ENCODE data around the gene IRF1. TPM values are rescaled to one million over a fixed set of nuclear protein-coding genes. Genes with fewer than 3 reads are reported as not detected.
"Not testable (repeated sequence)": the region's sequence is repeated elsewhere in the genome, so short reads cannot be mapped to it uniquely, and the experiment has no call there.

Gene IRF1
- total RNA-seq, 1 donor from 2014 or later, result 50.1 TPM

- no peak for TF ChIP-seq CTCF (conservative IDR thresholded peaks at IDR 0.05)
- Mint-ChIP-seq H3K4me1 (ENCODE audit: unreplicated experiment) (peaks cover 5% of the 10 kb centered on the region), H3K4me3 (no peak overlapping the region), H3K36me3 (no peaks in the 10 kb centered on the region), H3K9me3 (no peaks in the 10 kb centered on the region), H3K27me3 (peaks cover 30% of the 10 kb centered on the region), H3K27ac (no peak overlapping the region)
- no peak for DNase-seq (ENCODE audit: extremely low spot score, unreplicated experiment)
Measured at GRCh38 chr5:132528021-132528420, 37.4 kb upstream of the IRF1 start.

DNA sequence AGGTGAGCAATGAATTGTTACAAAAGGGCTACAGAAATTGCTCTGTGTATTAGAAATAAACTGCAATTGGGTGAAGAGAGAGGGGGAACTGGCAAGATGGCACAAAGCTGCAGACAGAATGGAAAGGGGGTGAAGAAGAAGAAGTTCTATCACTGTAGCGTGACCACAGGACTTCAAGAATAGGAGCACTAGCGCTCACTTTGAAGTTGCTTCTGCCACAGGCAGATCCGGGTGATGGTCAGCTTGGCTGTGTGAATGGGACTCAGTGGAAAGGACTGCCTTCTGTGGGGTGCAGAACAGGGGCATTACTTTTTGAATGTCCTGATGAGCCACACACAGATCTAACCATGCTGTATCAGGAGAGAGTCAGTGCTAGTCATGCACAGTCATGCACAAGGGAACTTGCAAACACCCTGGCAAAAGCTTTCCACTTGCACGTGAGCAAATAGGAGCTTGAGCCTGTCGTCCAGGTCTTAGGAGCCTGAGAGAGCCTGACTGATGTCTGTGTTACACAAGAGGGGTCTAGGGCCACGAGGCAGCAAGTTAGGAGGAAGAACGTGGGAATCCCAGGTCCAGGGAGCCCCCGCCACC lies 36.5 kb upstream of the IRF1 start:
- Mint-ChIP-seq H3K4me3 (peak overlapping the region; percentile 70), H3K9me3 (no peaks in the 10 kb centered on the region), H3K36me3 (no peaks in the 10 kb centered on the region), H3K27ac (no peak overlapping the region), H3K4me1 (ENCODE audit: unreplicated experiment) (peaks cover 5% of the 10 kb centered on the region), H3K27me3 (peaks cover 23% of the 10 kb centered on the region)
- no peak for DNase-seq (ENCODE audit: extremely low spot score, unreplicated experiment)
- no peak for TF ChIP-seq CTCF (conservative IDR thresholded peaks at IDR 0.05)

GRCh38 chr5:132526290-132526973 lies 35.9 kb upstream of the IRF1 start:
- H3K36me3 Mint-ChIP-seq, result no peaks in the 10 kb centered on the region
- no peaks in the 10 kb centered on the region for H3K9me3 Mint-ChIP-seq
- no peak for DNase-seq (ENCODE audit: extremely low spot score, unreplicated experiment)
- peaks cover 5% of the 10 kb centered on the region for H3K4me1 Mint-ChIP-seq (ENCODE audit: unreplicated experiment)
- H3K27me3 Mint-ChIP-seq, result peaks cover 17% of the 10 kb centered on the region
- peak overlapping the region; percentile 70 for H3K4me3 Mint-ChIP-seq
- H3K27ac Mint-ChIP-seq, result no peak overlapping the region
- TF ChIP-seq CTCF (conservative IDR thresholded peaks at IDR 0.05), result peak; percentile 93

DNA sequence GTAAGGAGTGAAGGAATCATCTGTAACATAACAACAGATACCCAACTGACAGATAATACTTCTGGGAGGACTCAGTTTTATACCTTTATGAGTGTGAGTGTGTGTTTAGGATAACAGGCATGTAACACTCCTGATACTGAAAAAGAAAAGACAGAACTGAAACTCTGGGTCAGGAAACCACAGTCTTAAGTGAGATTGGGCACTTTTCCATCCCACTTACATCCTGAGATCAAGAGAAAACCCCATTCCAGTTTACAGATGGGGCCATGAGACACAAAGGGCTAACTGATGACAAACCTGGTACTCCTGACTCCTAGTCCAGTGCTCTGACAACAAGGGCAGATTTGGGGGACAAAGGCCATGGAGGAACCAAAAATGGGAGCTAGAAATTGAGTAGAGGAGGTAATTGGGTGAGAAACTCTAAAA lies 34.7 kb upstream of the IRF1 start:
- H3K4me3 Mint-ChIP-seq, result no peak overlapping the region
- no peak for DNase-seq (ENCODE audit: extremely low spot score, unreplicated experiment)
- H3K27me3 Mint-ChIP-seq, result peaks cover 11% of the 10 kb centered on the region
- TF ChIP-seq CTCF (conservative IDR thresholded peaks at IDR 0.05), result no peak
- peaks cover 5% of the 10 kb centered on the region for H3K4me1 Mint-ChIP-seq (ENCODE audit: unreplicated experiment)
- H3K36me3 Mint-ChIP-seq, result no peaks in the 10 kb centered on the region
- no peak overlapping the region for H3K27ac Mint-ChIP-seq
- H3K9me3 Mint-ChIP-seq, result no peaks in the 10 kb centered on the region

DNA sequence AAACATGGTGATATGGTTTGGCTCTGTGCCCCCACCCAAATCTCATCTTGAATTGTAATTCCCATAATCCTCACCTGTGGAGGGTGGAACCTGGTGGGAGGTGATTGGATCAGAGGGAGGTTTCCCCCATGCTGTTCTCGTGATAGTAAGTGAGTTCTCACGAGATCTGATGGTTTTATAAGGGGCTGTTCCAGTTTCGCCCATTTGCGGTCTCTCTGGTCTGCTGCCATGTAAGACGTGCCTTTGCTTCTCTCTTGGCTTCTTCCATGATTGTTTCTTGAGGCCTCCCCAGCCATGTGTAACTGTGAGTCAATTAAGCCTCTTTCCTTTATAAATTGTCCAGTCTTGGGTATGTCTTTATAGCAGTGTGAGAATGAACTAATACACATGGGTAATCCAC lies 34.3 kb upstream of the IRF1 start:
- not testable (repeated sequence) for H3K9me3 Mint-ChIP-seq; H3K4me3 Mint-ChIP-seq; DNase-seq (ENCODE audit: extremely low spot score, unreplicated experiment); H3K4me1 Mint-ChIP-seq (ENCODE audit: unreplicated experiment); H3K27ac Mint-ChIP-seq; H3K36me3 Mint-ChIP-seq
- peaks cover 11% of the 10 kb centered on the region for H3K27me3 Mint-ChIP-seq

DNA sequence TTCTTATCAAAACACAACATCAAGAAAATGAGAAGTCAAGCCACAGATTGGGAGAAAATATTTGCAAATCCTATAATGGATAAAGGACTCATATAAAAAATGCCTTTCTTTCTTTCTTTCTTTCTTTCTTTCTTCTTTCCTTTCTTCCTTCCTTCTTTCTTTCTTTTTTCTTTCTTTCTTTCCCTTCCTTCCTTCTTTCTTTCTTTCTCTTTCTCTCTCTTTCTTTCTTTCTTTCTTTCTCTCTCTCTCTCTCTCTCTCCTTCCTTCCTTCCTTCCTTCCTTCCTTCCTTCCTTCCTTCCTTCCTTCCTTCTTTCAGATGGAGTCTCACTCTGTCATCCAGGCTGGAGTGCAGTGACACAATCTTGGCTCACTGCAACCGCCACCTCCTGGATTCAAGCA lies 31.5 kb upstream of the IRF1 start:
- DNase-seq (ENCODE audit: extremely low spot score, unreplicated experiment); H3K36me3 Mint-ChIP-seq; H3K27ac Mint-ChIP-seq; H3K4me1 Mint-ChIP-seq (ENCODE audit: unreplicated experiment); H3K9me3 Mint-ChIP-seq; H3K4me3 Mint-ChIP-seq: not testable (repeated sequence)
- H3K27me3 Mint-ChIP-seq, result peaks cover 11% of the 10 kb centered on the region

DNA sequence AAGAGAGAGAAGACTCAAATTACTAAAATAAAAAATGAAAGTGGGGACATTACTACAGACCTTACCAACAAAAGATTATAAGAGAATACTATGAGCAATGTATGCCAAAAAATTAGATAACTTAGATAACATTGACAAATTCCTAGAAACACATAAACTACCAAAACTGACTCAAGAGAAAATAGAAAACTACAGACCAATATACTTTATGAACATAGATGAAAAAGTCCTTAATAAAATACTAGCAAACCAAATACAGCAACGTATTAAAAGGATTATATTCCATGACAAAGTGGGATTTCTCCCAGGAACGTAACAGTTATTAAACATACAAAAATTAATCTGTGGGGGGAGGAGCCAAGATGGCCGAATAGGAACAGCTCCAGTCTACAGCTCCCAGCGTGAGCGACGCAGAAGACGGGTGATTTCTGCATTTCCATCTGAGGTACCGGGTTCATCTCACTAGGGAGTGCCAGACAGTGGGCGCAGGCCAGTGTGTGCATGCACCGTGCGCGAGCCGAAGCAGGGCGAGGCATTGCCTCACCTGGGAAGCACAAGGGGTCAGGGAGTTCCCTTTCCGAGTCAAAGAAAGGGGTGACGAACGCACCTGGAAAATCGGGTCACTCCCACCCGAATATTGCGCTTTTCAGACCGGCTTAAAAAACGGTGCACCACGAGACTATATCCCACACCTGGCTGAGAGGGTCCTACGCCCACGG lies 23.2 kb upstream of the IRF1 start:
- not testable (repeated sequence) for H3K27me3 Mint-ChIP-seq; DNase-seq (ENCODE audit: extremely low spot score, unreplicated experiment); H3K36me3 Mint-ChIP-seq; H3K4me3 Mint-ChIP-seq; H3K27ac Mint-ChIP-seq; H3K9me3 Mint-ChIP-seq; H3K4me1 Mint-ChIP-seq (ENCODE audit: unreplicated experiment)
